HepG2 (cell line): ENCODE measurements around the gene CENATAC. TPM values are rescaled to one million over a fixed set of nuclear protein-coding genes. Genes with fewer than 3 reads are reported as not detected.

Experiments used
- AHDC1 ChIP-seq: sonication (generic); formaldehyde crosslinking; IDR thresholded peaks from 2 replicates; pipeline ENCODE4 v1.5.1; 2020; ENCODE audit warnings: mild to moderate bottlenecking, missing genetic modification reagents, borderline replicate concordance
- ARID2 ChIP-seq: sonication (generic); formaldehyde crosslinking; IDR thresholded peaks from 2 replicates; pipeline ENCODE4 v1.8.1; 2022; ENCODE audit warnings: mild to moderate bottlenecking, missing genetic modification reagents, borderline replicate concordance
- BORCS8-MEF2B ChIP-seq: sonication (generic); formaldehyde crosslinking; IDR thresholded peaks from 2 replicates; pipeline ENCODE4 v1.8.0; 2022; ENCODE audit warnings: mild to moderate bottlenecking, missing genetic modification reagents
- FOXC1 ChIP-seq: sonication (generic); formaldehyde crosslinking; IDR thresholded peaks from 2 replicates; pipeline ENCODE4 v1.8.0; 2022; ENCODE audit warnings: mild to moderate bottlenecking, missing genetic modification reagents, borderline replicate concordance
- HNF4G ChIP-seq, 2 experiments: sonication (generic) in 1 of 2; formaldehyde crosslinking in 1 of 2; IDR thresholded peaks; 2 replicates each; pipeline versions ENCODE4 v1.4.0 to v1.6.1; 2011 to 2020; ENCODE audit warnings: borderline replicate concordance in 2 of 2, low read depth in 2 of 2, mild to moderate bottlenecking in 2 of 2, low read length in 1 of 2, missing genetic modification reagents in 1 of 2, moderate library complexity in 1 of 2
- NFE2 ChIP-seq: sonication (generic); formaldehyde crosslinking; IDR thresholded peaks from 2 replicates; pipeline ENCODE4 v1.4.0; 2020; ENCODE audit warnings: missing genetic modification reagents
- RXRA ChIP-seq: sonication (generic); formaldehyde crosslinking; IDR thresholded peaks from 2 replicates; pipeline ENCODE4 v1.5.1; 2020; ENCODE audit warnings: missing genetic modification reagents
- SMYD3 ChIP-seq: sonication (generic); formaldehyde crosslinking; IDR thresholded peaks from 2 replicates; pipeline ENCODE4 v1.8.1; 2023; ENCODE audit warnings: mild to moderate bottlenecking, missing genetic modification reagents
- ZBTB39 ChIP-seq: sonication (generic); formaldehyde crosslinking; IDR thresholded peaks from 2 replicates; pipeline ENCODE4 v1.5.0; 2020; ENCODE audit warnings: missing genetic modification reagents
- ZC3H13 ChIP-seq: sonication (generic); formaldehyde crosslinking; IDR thresholded peaks from 2 replicates; pipeline ENCODE4 v1.8.1; 2023; ENCODE audit warnings: mild to moderate bottlenecking, missing genetic modification reagents, moderate library complexity
- ZNF121 ChIP-seq: sonication (generic); formaldehyde crosslinking; IDR thresholded peaks from 2 replicates; pipeline ENCODE4 v1.5.0; 2020; ENCODE audit warnings: mild to moderate bottlenecking, missing genetic modification reagents
- ZNF451 ChIP-seq: sonication (generic); formaldehyde crosslinking; IDR thresholded peaks from 2 replicates; pipeline ENCODE4 v1.5.0; 2020; ENCODE audit warnings: mild to moderate bottlenecking, missing genetic modification reagents
- polyA plus RNA-seq, 8 experiments: library from polyadenylated mRNA; depleted of rRNA in 3 of 8; stranded (reverse) in 7 of 8; unstranded in 1 of 8; fragments of >200 nt; fragmentation: Illumina TruSeq in 4 of 8; extraction: Trizol in 4 of 8; gene quantifications; 2 replicates each; pipeline versions ENCODE4 v1.2.1 to v1.2.3, GENCODE V29; 2011 to 2016; ENCODE audit warnings: low read depth in 4 of 8, missing spikeins in 1 of 8, mixed read lengths in 1 of 8; ENCODE audit not compliant: insufficient read depth in 1 of 8
- total RNA-seq, 5 experiments: library from RNA; depleted of rRNA; stranded (reverse); fragments of >200 nt; fragmentation: Illumina TruSeq; extraction: Trizol; gene quantifications; 2 replicates each; pipeline ENCODE4 v1.2.3, GENCODE V29; 2016; ENCODE audit warnings: low read depth in 1 of 5
- TF ChIP-seq, protein P1 (sequence below): sonication (generic); formaldehyde crosslinking; IDR thresholded peaks from 2 replicates; pipeline ENCODE4 v1.9.0; 2021; ENCODE audit warnings: missing genetic modification reagents, borderline replicate concordance
- TF ChIP-seq, protein P2 (sequence below): sonication (generic); formaldehyde crosslinking; IDR thresholded peaks from 2 replicates; pipeline ENCODE4 v1.5.0; 2020; ENCODE audit warnings: missing genetic modification reagents
- TF ChIP-seq, protein P3 (sequence below): sonication (generic); formaldehyde crosslinking; IDR thresholded peaks from 2 replicates; pipeline ENCODE4 v1.8.1; 2023; ENCODE audit warnings: missing genetic modification reagents, inconsistent platforms, borderline replicate concordance
- TF ChIP-seq, protein P4 (sequence below): sonication (generic); formaldehyde crosslinking; conservative IDR thresholded peaks from 2 replicates; pipeline ENCODE4 v1.8.0; 2022; ENCODE audit warnings: mild to moderate bottlenecking, moderate library complexity, missing genetic modification reagents

The CENATAC gene
- total and polyA plus RNA-seq, 2 of the 13 experiments (the other 11 are each of a cell fraction or from before 2014, with no cell fraction given) = 21.7 to 25.0 TPM

- TF ChIP-seq, protein P1, sequence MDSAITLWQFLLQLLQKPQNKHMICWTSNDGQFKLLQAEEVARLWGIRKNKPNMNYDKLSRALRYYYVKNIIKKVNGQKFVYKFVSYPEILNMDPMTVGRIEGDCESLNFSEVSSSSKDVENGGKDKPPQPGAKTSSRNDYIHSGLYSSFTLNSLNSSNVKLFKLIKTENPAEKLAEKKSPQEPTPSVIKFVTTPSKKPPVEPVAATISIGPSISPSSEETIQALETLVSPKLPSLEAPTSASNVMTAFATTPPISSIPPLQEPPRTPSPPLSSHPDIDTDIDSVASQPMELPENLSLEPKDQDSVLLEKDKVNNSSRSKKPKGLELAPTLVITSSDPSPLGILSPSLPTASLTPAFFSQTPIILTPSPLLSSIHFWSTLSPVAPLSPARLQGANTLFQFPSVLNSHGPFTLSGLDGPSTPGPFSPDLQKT (CRISPR knock-in tag) = no peak
- no peak for TF ChIP-seq FOXC1
- TF ChIP-seq ARID2 (CRISPR knock-in tag) = no peak
- TF ChIP-seq ZC3H13 (CRISPR knock-in tag) = 0 out of 2 replicates have a peak, but pooled peaks have one; percentile 53
- no peak for TF ChIP-seq NFE2
- TF ChIP-seq, protein P2, sequence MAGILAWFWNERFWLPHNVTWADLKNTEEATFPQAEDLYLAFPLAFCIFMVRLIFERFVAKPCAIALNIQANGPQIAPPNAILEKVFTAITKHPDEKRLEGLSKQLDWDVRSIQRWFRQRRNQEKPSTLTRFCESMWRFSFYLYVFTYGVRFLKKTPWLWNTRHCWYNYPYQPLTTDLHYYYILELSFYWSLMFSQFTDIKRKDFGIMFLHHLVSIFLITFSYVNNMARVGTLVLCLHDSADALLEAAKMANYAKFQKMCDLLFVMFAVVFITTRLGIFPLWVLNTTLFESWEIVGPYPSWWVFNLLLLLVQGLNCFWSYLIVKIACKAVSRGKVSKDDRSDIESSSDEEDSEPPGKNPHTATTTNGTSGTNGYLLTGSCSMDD (CRISPR knock-in tag) = no peak
- TF ChIP-seq, protein P3, sequence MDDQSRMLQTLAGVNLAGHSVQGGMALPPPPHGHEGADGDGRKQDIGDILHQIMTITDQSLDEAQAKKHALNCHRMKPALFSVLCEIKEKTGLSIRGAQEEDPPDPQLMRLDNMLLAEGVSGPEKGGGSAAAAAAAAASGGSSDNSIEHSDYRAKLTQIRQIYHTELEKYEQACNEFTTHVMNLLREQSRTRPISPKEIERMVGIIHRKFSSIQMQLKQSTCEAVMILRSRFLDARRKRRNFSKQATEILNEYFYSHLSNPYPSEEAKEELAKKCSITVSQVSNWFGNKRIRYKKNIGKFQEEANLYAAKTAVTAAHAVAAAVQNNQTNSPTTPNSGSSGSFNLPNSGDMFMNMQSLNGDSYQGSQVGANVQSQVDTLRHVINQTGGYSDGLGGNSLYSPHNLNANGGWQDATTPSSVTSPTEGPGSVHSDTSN = no peak
- peak; percentile 81 for TF ChIP-seq HNF4G (IDR thresholded peaks at IDR 0.05; ENCODE audit: borderline replicate concordance, low read depth, low read length)
- peak; percentile 51; the same call in 1 of the 2 replicates for TF ChIP-seq HNF4G (CRISPR knock-in tag; IDR thresholded peaks at IDR 0.05; ENCODE audit: borderline replicate concordance, low read depth)
- TF ChIP-seq BORCS8-MEF2B (CRISPR knock-in tag) = no peak
- 0 out of 2 replicates have a peak, but pooled peaks have one; percentile 16 for TF ChIP-seq RXRA (CRISPR knock-in tag)
- TF ChIP-seq, protein P4, sequence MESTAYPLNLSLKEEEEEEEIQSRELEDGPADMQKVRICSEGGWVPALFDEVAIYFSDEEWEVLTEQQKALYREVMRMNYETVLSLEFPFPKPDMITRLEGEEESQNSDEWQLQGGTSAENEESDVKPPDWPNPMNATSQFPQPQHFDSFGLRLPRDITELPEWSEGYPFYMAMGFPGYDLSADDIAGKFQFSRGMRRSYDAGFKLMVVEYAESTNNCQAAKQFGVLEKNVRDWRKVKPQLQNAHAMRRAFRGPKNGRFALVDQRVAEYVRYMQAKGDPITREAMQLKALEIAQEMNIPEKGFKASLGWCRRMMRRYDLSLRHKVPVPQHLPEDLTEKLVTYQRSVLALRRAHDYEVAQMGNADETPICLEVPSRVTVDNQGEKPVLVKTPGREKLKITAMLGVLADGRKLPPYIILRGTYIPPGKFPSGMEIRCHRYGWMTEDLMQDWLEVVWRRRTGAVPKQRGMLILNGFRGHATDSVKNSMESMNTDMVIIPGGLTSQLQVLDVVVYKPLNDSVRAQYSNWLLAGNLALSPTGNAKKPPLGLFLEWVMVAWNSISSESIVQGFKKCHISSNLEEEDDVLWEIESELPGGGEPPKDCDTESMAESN = no peak
- TF ChIP-seq AHDC1 (CRISPR knock-in tag) = no peak
- no peak for TF ChIP-seq SMYD3 (CRISPR knock-in tag)
- TF ChIP-seq ZBTB39 (CRISPR knock-in tag) = no peak
- TF ChIP-seq ZNF121 (CRISPR knock-in tag) = no peak
- TF ChIP-seq ZNF451 (CRISPR knock-in tag) = no peak
These were observed 29.0 kb downstream of the CENATAC start (continued) for GRCh38 chr11:119026970-119027369.
